Smooth muscle cell (in vitro differentiated cells): Measurements from ENCODE around the gene C11orf91. TPM values are rescaled to one million over a fixed set of nuclear protein-coding genes. Genes with fewer than 3 reads are reported as not detected.
A peak's percentile ranks its signal among the peaks of the same experiment; 100 is the strongest.

Experiments
- DNase-seq: peaks from one replicate; lab custom pipeline; 2025; ENCODE audit not compliant: unreplicated experiment; lab: John Stamatoyannopoulos, UW
- H2AFZ ChIP-seq: fragments of 200-600 bp; sonication (generic); 2 replicates; pipeline ENCODE4 v1.6.0; 2016; ENCODE audit warnings: antibody characterized with exemption, low read depth, mild to moderate bottlenecking
- H3F3A ChIP-seq: fragments of 200-600 bp; sonication (generic); 2 replicates; pipeline ENCODE4 v1.6.0; 2017; ENCODE audit warnings: antibody characterized with exemption, low read depth
- H3K27ac ChIP-seq: fragments of 200-600 bp; sonication (generic); 2 replicates; pipeline ENCODE4 v1.5.1; 2016; ENCODE audit warnings: low read depth, mild to moderate bottlenecking
- H3K27me3 ChIP-seq: fragments of 200-600 bp; sonication (generic); 2 replicates; pipeline ENCODE4 v1.6.1; 2016; ENCODE audit warnings: low read depth, mild to moderate bottlenecking
- H3K36me3 ChIP-seq: fragments of 200-600 bp; sonication (generic); 2 replicates; pipeline ENCODE4 v1.5.1; 2016; ENCODE audit warnings: low read depth
- H3K4me1 ChIP-seq: fragments of 200-600 bp; sonication (generic); 2 replicates; pipeline ENCODE4 v1.5.1; 2016; ENCODE audit warnings: low read depth
- H3K4me2 ChIP-seq: fragments of 200-600 bp; sonication (generic); 2 replicates; pipeline ENCODE4 v1.6.0; 2016; ENCODE audit warnings: mild to moderate bottlenecking
- H3K4me3 ChIP-seq: fragments of 200-600 bp; sonication (generic); 2 replicates; pipeline ENCODE4 v1.5.1; 2016; ENCODE audit warnings: mild to moderate bottlenecking
- H3K79me2 ChIP-seq: fragments of 200-600 bp; sonication (generic); 2 replicates; pipeline ENCODE4 v1.6.0; 2016; ENCODE audit warnings: low read depth, mild to moderate bottlenecking
- H3K9ac ChIP-seq: fragments of 200-600 bp; sonication (generic); 2 replicates; pipeline ENCODE4 v1.6.0; 2016; ENCODE audit warnings: low read depth
- H3K9me3 ChIP-seq: fragments of 200-600 bp; sonication (generic); replicated peaks from 2 replicates; pipeline ENCODE4 v1.5.1; 2016; ENCODE audit warnings: low read depth
- H4K20me1 ChIP-seq: fragments of 200-600 bp; sonication (generic); 2 replicates; pipeline ENCODE4 v1.6.0; 2016; ENCODE audit warnings: low read depth
- CTCF ChIP-seq: fragments of 200-600 bp; sonication (generic); IDR thresholded peaks from 2 replicates; pipeline ENCODE4 v1.5.1; 2017; ENCODE audit warnings: borderline replicate concordance, mild to moderate bottlenecking, antibody characterized with exemption; ENCODE audit not compliant: insufficient read depth, poor library complexity, severe bottlenecking
- WGBS: methylation state at CpG from one replicate; pipeline ENCODE4 v1.1.7; 2016; ENCODE audit warnings: low lambda C conversion rate; 5-methylcytosine and 5-hydroxymethylcytosine counted together
- polyA plus RNA-seq: library from polyadenylated mRNA; unstranded; fragments of >200 nt; fragmentation: Nextera tagmentation; extraction: Ambion mirVana; gene quantifications from 2 replicates; pipeline ENCODE4 v1.2.1, GENCODE V29; 2016
- total RNA-seq: library from RNA; depleted of rRNA; stranded (reverse); fragments of >200 nt; gene quantifications from 2 replicates; pipeline ENCODE4 v1.2.3, GENCODE V29; 2014

C11orf91 gene
- total and polyA plus RNA-seq, 2 experiments from 2014 or later, result 0.57 TPM; not detected in 1

GRCh38 chr11:33742249-33742851, 41.7 kb upstream of the C11orf91 start:
- no peaks in the 10 kb centered on the region for H4K20me1 ChIP-seq
- no peak overlapping the region for H3K4me2 ChIP-seq
- H3K4me3 ChIP-seq, result no peak overlapping the region
- no peaks in the 10 kb centered on the region for H3K79me2 ChIP-seq
- no peak overlapping the region for H3K27ac ChIP-seq
- no peak overlapping the region for H3K9ac ChIP-seq
- H3K4me1 ChIP-seq, result no peaks in the 10 kb centered on the region
- H3K9me3 ChIP-seq, result no peaks in the 10 kb centered on the region
- no peaks in the 10 kb centered on the region for H3K27me3 ChIP-seq
- no peaks in the 10 kb centered on the region for H3F3A ChIP-seq
- 92% methylated on average over 3 of the region's 3 CpGs for WGBS
- peak; percentile 55 for TF ChIP-seq CTCF
- no peak for DNase-seq
- no peaks in the 10 kb centered on the region for H3K36me3 ChIP-seq
- no peak overlapping the region for H2AFZ ChIP-seq

GRCh38 chr11:33741806-33742205, 41.2 kb upstream of the C11orf91 start:
- no peaks in the 10 kb centered on the region for H4K20me1 ChIP-seq
- H3K4me1 ChIP-seq, result peaks cover 3% of the 10 kb centered on the region
- no peak for TF ChIP-seq CTCF
- no peak overlapping the region for H3K4me2 ChIP-seq
- H3K27ac ChIP-seq, result no peak overlapping the region
- no peak overlapping the region for H2AFZ ChIP-seq
- H3K9me3 ChIP-seq, result no peaks in the 10 kb centered on the region
- WGBS, result 91% methylated on average over 7 of the region's 7 CpGs
- H3F3A ChIP-seq, result no peaks in the 10 kb centered on the region
- H3K9ac ChIP-seq, result no peak overlapping the region
- no peaks in the 10 kb centered on the region for H3K79me2 ChIP-seq
- H3K4me3 ChIP-seq, result no peak overlapping the region
- no peak for DNase-seq
- no peaks in the 10 kb centered on the region for H3K36me3 ChIP-seq
- H3K27me3 ChIP-seq, result no peaks in the 10 kb centered on the region

GRCh38 chr11:33737362-33737821, 36.8 kb upstream of the C11orf91 start:
- Histone ChIP-seq H3K9me3 (no peaks in the 10 kb centered on the region), H4K20me1 (peaks cover 28% of the 10 kb centered on the region), H3K79me2 (peaks cover 36% of the 10 kb centered on the region), H3K4me3 (no peak overlapping the region), H3K9ac (no peak overlapping the region), H3K36me3 (no peaks in the 10 kb centered on the region), H3K27ac (peak overlapping the region; percentile 91), H3F3A (no peaks in the 10 kb centered on the region), H3K27me3 (no peaks in the 10 kb centered on the region), H3K4me2 (peak overlapping the region; percentile 89), H2AFZ (no peak overlapping the region), H3K4me1 (peaks cover 14% of the 10 kb centered on the region)
- no peak for TF ChIP-seq CTCF
- DNase-seq, result no peak
- WGBS, result 73% methylated on average over 3 of the region's 3 CpGs

GRCh38 chr11:33736148-33736812, 35.7 kb upstream of the C11orf91 start, which contains the start of gene CD59:
Gene CD59, minus strand, starts transcription at chr11:33736423. Its CDS starts 13,978 bp downstream, at chr11:33722445.
- Histone ChIP-seq H3K9me3 (no peaks in the 10 kb centered on the region), H3F3A (no peaks in the 10 kb centered on the region), H2AFZ (peak within 1 kb of the TSS; percentile 82), H3K36me3 (no peaks in the 10 kb centered on the region), H3K9ac (peak within 1 kb of the TSS; percentile 98), H4K20me1 (peaks cover 39% of the 10 kb centered on the region), H3K27me3 (no peaks in the 10 kb centered on the region), H3K4me1 (peaks cover 14% of the 10 kb centered on the region), H3K4me3 (peak within 1 kb of the TSS; percentile 97), H3K79me2 (peaks cover 47% of the 10 kb centered on the region), H3K4me2 (peak within 1 kb of the TSS; percentile 89), H3K27ac (peak within 1 kb of the TSS; percentile 91)
- 2% methylated on average over 35 of the region's 48 CpGs for WGBS
- DNase-seq, result peak; percentile 83
- no peak for TF ChIP-seq CTCF
